ENCODE data around the gene PSMA4.

The PSMA4 gene

GRCh38 chr15:78561490-78561889 lies 21.2 kb downstream of the PSMA4 start:
- Mint-ChIP-seq H3K36me3 (ENCODE audit: low read depth) (no peaks in the 10 kb centered on the region), H3K27me3 (ENCODE audit: low read depth) (peaks cover 27% of the 10 kb centered on the region), H3K27ac (no peak overlapping the region), H3K9me3 (no peaks in the 10 kb centered on the region), H3K4me3 (peak overlapping the region in 1 of 3 experiments; percentile 22), H3K4me1 (peaks cover 4% of the 10 kb centered on the region)
- TF ChIP-seq CTCF (IDR thresholded peaks at IDR 0.05; ENCODE audit: unreplicated experiment in 3 of 3) = no peak

GRCh38 chr15:78563092-78563491 lies 22.8 kb downstream of the PSMA4 start:
- Mint-ChIP-seq H3K27ac (no peak overlapping the region), H3K4me1 (peaks cover 10% of the 10 kb centered on the region), H3K9me3 (no peaks in the 10 kb centered on the region), H3K36me3 (ENCODE audit: low read depth) (no peaks in the 10 kb centered on the region), H3K27me3 (ENCODE audit: low read depth) (peaks cover 28% of the 10 kb centered on the region), H3K4me3 (peak overlapping the region in 1 of 3 experiments; percentile 1)
- no peak for TF ChIP-seq CTCF (IDR thresholded peaks at IDR 0.05; ENCODE audit: unreplicated experiment in 3 of 3)

DNA sequence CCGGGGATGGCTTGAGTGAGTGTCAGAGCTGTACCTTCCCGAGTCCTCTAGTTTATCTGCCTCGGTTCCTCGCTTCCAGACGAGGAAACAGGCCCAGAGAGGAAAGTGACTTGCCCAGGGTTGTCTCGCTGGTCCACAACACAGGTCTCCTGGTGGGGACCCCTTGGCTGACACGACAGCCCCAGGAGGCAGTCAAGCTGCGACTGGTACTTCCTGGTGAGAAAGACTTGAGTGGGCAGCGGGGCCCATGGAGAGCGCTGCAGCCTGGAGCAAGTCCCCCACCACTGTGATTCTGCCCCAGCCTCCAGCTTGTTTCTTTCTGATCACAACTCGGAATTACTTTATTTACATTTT lies 24.5 kb downstream of the PSMA4 start:
- H3K4me1 Mint-ChIP-seq = peaks cover 10% of the 10 kb centered on the region
- peaks cover 25% of the 10 kb centered on the region for H3K27me3 Mint-ChIP-seq (ENCODE audit: low read depth)
- no peaks in the 10 kb centered on the region for H3K36me3 Mint-ChIP-seq (ENCODE audit: low read depth)
- H3K27ac Mint-ChIP-seq = no peak overlapping the region
- H3K4me3 Mint-ChIP-seq = peak overlapping the region; percentile 87 to 92 (median 88)
- no peaks in the 10 kb centered on the region for H3K9me3 Mint-ChIP-seq
- TF ChIP-seq CTCF (IDR thresholded peaks at IDR 0.05; ENCODE audit: unreplicated experiment in 3 of 3) = no peak

GRCh38 chr15:78565097-78565950 lies 25.1 kb downstream of the PSMA4 start, which contains the start of gene CHRNA5:
Gene CHRNA5, plus strand, starts transcription at chr15:78565520. Its CDS starts 200 bp downstream, at chr15:78565720.
- peak within 1 kb of the TSS; percentile 92 to 93 (median 93) for H3K4me3 Mint-ChIP-seq
- TF ChIP-seq CTCF (IDR thresholded peaks at IDR 0.05; ENCODE audit: unreplicated experiment in 3 of 3) = no peak
- H3K27me3 Mint-ChIP-seq (ENCODE audit: low read depth) = peaks cover 25% of the 10 kb centered on the region
- no peaks in the 10 kb centered on the region for H3K9me3 Mint-ChIP-seq
- H3K4me1 Mint-ChIP-seq = peaks cover 10% of the 10 kb centered on the region
- no peaks in the 10 kb centered on the region for H3K36me3 Mint-ChIP-seq (ENCODE audit: low read depth)
- H3K27ac Mint-ChIP-seq = peak within 1 kb of the TSS; percentile 23 to 61 (median 36)

- no peaks in the 10 kb centered on the region for H3K9me3 Mint-ChIP-seq
- peak in 1 of 3 experiments; percentile 15 for TF ChIP-seq CTCF (IDR thresholded peaks at IDR 0.05; ENCODE audit: unreplicated experiment in 3 of 3)
- peak overlapping the region; percentile 92 to 93 (median 93) for H3K4me3 Mint-ChIP-seq
- no peaks in the 10 kb centered on the region for H3K36me3 Mint-ChIP-seq (ENCODE audit: low read depth)
- H3K4me1 Mint-ChIP-seq = peaks cover 10% of the 10 kb centered on the region
- peaks cover 25% of the 10 kb centered on the region for H3K27me3 Mint-ChIP-seq (ENCODE audit: low read depth)
- H3K27ac Mint-ChIP-seq = peak overlapping the region; percentile 23 to 61 (median 36)
Measured at GRCh38 chr15:78565951-78566774, 25.9 kb downstream of the PSMA4 start.

Data from nephron (organoid).